CD4-positive, CD25-positive, alpha-beta regulatory T cell (primary cell): ENCODE measurements around the gene ZCWPW1. TPM values are rescaled to one million over a fixed set of nuclear protein-coding genes. Genes with fewer than 3 reads are reported as not detected.

Experiments
- ATAC-seq, 2 donors: fragments of 150-1000 bp; cut with Tn5 transposase; one replicate each; pipeline ENCODE4 v1.10.0; 2021; ENCODE audit warnings: low read depth in 2 of 2, moderate number of reproducible peaks in 2 of 2, moderate library complexity in 1 of 2
- DNase-seq, 3 donors: peaks; one replicate each; pipeline versions ENCODE4 v3.0.0 to v3.0.0-alpha.2; 2012 to 2022; ENCODE audit warnings: mixed read lengths in 1 of 3
- H3K27ac ChIP-seq: one replicate; pipeline ENCODE4 v1.7.0; 2013; ENCODE audit warnings: mild to moderate bottlenecking, low read length; ENCODE audit not compliant: insufficient read depth, poor library complexity, severe bottlenecking
- H3K27me3 ChIP-seq: one replicate; pipeline ENCODE4 v1.7.0; 2013; ENCODE audit warnings: low read length; ENCODE audit not compliant: control insufficient read depth, insufficient read depth
- H3K36me3 ChIP-seq: one replicate; pipeline ENCODE4 v1.7.0; 2013; ENCODE audit warnings: mild to moderate bottlenecking, low read length, moderate library complexity; ENCODE audit not compliant: control insufficient read depth, insufficient read depth
- H3K4me1 ChIP-seq: 2 replicates; pipeline ENCODE4 v1.7.0; 2013; ENCODE audit warnings: mild to moderate bottlenecking, low read length; ENCODE audit not compliant: insufficient read depth, control insufficient read depth, poor library complexity, severe bottlenecking
- H3K4me3 ChIP-seq: one replicate; pipeline ENCODE4 v1.7.0; 2013; ENCODE audit warnings: low read depth, mild to moderate bottlenecking, low read length, moderate library complexity
- H3K9me3 ChIP-seq, 2 experiments: 1 replicate in 1 of 2; 2 replicates in 1 of 2; pipeline ENCODE4 v1.7.0; 2013; ENCODE audit warnings: low read length in 2 of 2, mild to moderate bottlenecking in 1 of 2, moderate library complexity in 1 of 2; ENCODE audit not compliant: control insufficient read depth in 2 of 2
- H3K27ac Mint-ChIP-seq, 3 donors: one replicate each; pipeline ENCODE4 v1.8.0; 2020 to 2022; ENCODE audit warnings: mild to moderate bottlenecking in 3 of 3, mixed read lengths in 3 of 3, moderate library complexity in 2 of 3
- H3K27me3 Mint-ChIP-seq: one replicate; pipeline ENCODE4 v1.8.0; 2022; ENCODE audit warnings: mild to moderate bottlenecking, mixed read lengths
- H3K36me3 Mint-ChIP-seq: one replicate; pipeline ENCODE4 v1.8.0; 2020; ENCODE audit warnings: mixed read lengths
- H3K4me1 Mint-ChIP-seq, 4 donors: one replicate each; pipeline ENCODE4 v1.8.0; 2020 to 2022; ENCODE audit warnings: mixed read lengths in 4 of 4, mild to moderate bottlenecking in 1 of 4
- H3K4me3 Mint-ChIP-seq, 4 donors: one replicate each; pipeline ENCODE4 v1.8.0; 2020 to 2022; ENCODE audit warnings: mild to moderate bottlenecking in 4 of 4, mixed read lengths in 4 of 4, moderate library complexity in 3 of 4
- H3K9me3 Mint-ChIP-seq, 7 donors: one replicate each; pipeline ENCODE4 v1.8.0; 2020 to 2022; ENCODE audit warnings: mixed read lengths in 7 of 7, mild to moderate bottlenecking in 3 of 7, moderate library complexity in 2 of 7
- polyA plus RNA-seq, 4 donors: library from polyadenylated mRNA; unstranded; fragments of 300-500 nt; fragmentation: Illumina TruSeq; gene quantifications; one replicate each; pipeline ENCODE4 v1.2.3, GENCODE V29; 2021
- total RNA-seq: library from RNA; stranded (reverse); gene quantifications from one replicate; pipeline ENCODE4 v1.2.3, GENCODE V29; 2022

The ZCWPW1 gene
- total and polyA plus RNA-seq, 5 donors from 2014 or later: 2.2 to 5.4 (median 4.0) TPM

DNA sequence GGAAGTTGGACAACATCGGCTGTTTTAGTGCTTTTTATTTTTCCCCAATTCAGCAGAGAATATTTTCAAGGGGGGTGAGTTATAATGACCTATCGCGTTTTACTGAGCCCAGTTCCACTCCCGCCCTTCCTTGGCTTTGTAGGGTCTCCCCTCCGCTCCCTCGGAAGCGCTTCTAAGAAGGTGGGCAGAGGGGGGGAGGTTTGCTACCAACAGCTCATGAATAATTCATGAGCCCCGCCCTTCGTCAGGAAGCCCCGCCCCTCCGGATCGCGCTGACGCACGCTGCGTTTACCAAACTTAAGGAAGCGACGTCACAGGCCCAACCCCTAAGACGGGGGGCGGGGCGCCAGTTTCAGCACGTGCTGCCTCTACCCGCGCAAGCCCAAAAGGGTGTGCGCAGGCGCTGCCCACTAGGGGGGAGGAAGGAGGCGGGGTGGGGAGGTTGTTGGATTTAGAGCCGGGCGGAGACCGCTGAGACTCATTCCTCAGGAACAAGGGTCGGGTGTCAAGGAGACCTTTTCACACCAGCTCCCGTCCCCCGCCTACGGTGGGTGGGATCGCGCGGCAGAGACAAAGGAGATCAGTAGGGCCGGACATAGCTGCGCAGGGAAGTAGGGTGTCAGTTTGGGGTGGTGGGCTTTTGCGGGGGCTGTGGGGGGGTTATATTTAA lies 599 bp upstream of the ZCWPW1 start:
- ATAC-seq: peak; percentile 58 to 62
- H3K36me3 Mint-ChIP-seq: peaks cover 24% of the 10 kb centered on the region
- Histone ChIP-seq H3K4me1 (peaks cover 42% of the 10 kb centered on the region), H3K27me3 (no peaks in the 10 kb centered on the region), H3K4me3 (peak overlapping the region; percentile 93), H3K9me3 (no peaks in the 10 kb centered on the region), H3K27ac (peak overlapping the region; percentile 100), H3K36me3 (peaks cover 17% of the 10 kb centered on the region)
- H3K9me3 Mint-ChIP-seq: peaks cover 0 to 4% (median 0%) of the 10 kb centered on the region in 7 donors
- H3K27me3 Mint-ChIP-seq: peaks cover 20% of the 10 kb centered on the region
- peak overlapping the region; percentile 95 to 100 (median 98) for H3K4me3 Mint-ChIP-seq
- peaks cover 0 to 54% (median 31%) of the 10 kb centered on the region in 4 donors for H3K4me1 Mint-ChIP-seq
- DNase-seq: peak; percentile 100
- H3K27ac Mint-ChIP-seq: peak overlapping the region; percentile 100

DNA sequence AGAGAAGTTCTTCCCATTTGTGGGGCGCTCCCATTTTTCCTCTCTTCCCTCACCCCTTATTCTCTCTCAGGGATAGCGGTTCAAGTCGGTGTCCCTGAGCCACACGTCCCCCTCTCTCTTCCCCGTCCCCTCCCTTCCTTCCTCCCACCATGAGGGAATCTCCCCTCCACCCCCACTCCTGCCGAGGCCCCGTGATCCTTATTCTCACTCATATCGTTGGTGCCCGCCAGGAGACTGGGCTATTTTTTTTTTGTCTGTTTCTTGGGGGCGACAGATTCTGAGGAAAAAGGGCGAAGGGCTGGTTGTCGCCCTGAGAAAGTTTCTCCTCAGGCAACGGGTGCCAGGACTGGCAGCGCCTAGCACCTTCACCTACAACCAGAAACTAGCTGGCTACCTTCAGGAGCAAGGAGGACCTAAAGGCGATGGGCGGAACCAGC lies 723 bp downstream of the ZCWPW1 start:
- Histone ChIP-seq H3K4me1 (peaks cover 31% of the 10 kb centered on the region), H3K27ac (peak overlapping the region; percentile 100), H3K9me3 (no peaks in the 10 kb centered on the region), H3K27me3 (no peaks in the 10 kb centered on the region), H3K4me3 (no peak overlapping the region), H3K36me3 (peaks cover 4% of the 10 kb centered on the region)
- peaks cover 12% of the 10 kb centered on the region for H3K36me3 Mint-ChIP-seq
- peaks cover 0 to 41% (median 22%) of the 10 kb centered on the region in 4 donors for H3K4me1 Mint-ChIP-seq
- H3K27ac Mint-ChIP-seq: peak overlapping the region; percentile 100
- DNase-seq: no peak
- peak overlapping the region; percentile 95 to 100 (median 98) for H3K4me3 Mint-ChIP-seq
- H3K9me3 Mint-ChIP-seq: peaks cover 0 to 4% (median 0%) of the 10 kb centered on the region in 7 donors
- ATAC-seq: no peak
- peaks cover 20% of the 10 kb centered on the region for H3K27me3 Mint-ChIP-seq

DNA sequence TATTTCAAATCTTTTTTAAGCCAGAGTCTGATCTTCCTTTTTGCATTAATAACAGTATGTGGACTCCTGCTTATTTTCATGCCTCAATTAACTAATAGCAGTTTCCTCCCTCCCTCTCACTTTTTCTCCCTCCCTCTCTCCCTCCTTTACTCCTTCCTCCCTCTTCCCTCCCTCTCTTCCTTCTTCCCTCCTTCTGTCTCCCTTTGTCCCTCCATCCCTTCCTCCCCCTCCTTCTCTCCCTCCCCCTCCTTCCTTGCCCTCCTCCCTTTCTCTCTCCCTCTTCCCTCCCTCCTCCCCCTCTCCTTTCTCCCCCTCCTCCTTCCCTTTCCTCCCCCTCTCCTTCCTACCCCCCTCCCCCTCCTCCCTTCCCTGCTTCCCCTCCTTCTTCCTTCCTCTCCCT lies 2.0 kb downstream of the ZCWPW1 start:
- Histone ChIP-seq H3K4me1 (peaks cover 18% of the 10 kb centered on the region), H3K27me3 (no peaks in the 10 kb centered on the region), H3K36me3 (no peaks in the 10 kb centered on the region), H3K4me3 (no peak overlapping the region), H3K9me3 (no peaks in the 10 kb centered on the region), H3K27ac (no peak overlapping the region)
- DNase-seq (no peak), ATAC-seq (no peak)
- H3K27me3 Mint-ChIP-seq: peaks cover 20% of the 10 kb centered on the region
- H3K4me3 Mint-ChIP-seq: no peak overlapping the region
- H3K36me3 Mint-ChIP-seq: peaks cover 10% of the 10 kb centered on the region
- no peak overlapping the region for H3K27ac Mint-ChIP-seq
- H3K4me1 Mint-ChIP-seq: peaks cover 0 to 28% (median 14%) of the 10 kb centered on the region in 4 donors
- peaks cover 0 to 4% (median 0%) of the 10 kb centered on the region in 7 donors for H3K9me3 Mint-ChIP-seq

DNA sequence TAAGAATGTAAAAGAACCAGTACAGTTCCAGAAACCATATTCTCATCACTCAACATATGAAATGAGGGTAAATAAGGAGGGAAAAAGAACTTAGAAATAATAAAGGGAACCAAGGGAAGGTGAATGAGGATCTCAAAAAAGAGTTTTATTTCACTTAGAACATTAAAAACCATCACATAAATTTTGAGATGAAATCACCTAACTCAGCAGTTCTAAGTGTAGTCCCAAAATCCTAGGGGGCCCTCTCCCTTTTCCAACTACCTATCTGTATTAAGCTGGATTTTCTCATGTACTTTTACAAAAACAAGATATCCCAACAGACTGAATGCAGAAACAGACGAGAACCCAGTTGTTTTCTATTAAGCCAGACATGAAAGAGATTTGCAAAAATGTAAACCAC lies 3.2 kb downstream of the ZCWPW1 start:
- H3K36me3 Mint-ChIP-seq: peaks cover 10% of the 10 kb centered on the region
- Histone ChIP-seq H3K9me3 (no peaks in the 10 kb centered on the region), H3K4me3 (no peak overlapping the region), H3K4me1 (peaks cover 6% of the 10 kb centered on the region), H3K36me3 (no peaks in the 10 kb centered on the region), H3K27ac (no peak overlapping the region), H3K27me3 (no peaks in the 10 kb centered on the region)
- no peak overlapping the region for H3K4me3 Mint-ChIP-seq
- ATAC-seq: no peak
- DNase-seq: no peak
- H3K27me3 Mint-ChIP-seq: peaks cover 20% of the 10 kb centered on the region
- H3K27ac Mint-ChIP-seq: peak overlapping the region in 1 of 3 donors; percentile 26
- peaks cover 0 to 4% (median 0%) of the 10 kb centered on the region in 7 donors for H3K9me3 Mint-ChIP-seq
- H3K4me1 Mint-ChIP-seq: peaks cover 0 to 21% (median 9%) of the 10 kb centered on the region in 4 donors

DNA sequence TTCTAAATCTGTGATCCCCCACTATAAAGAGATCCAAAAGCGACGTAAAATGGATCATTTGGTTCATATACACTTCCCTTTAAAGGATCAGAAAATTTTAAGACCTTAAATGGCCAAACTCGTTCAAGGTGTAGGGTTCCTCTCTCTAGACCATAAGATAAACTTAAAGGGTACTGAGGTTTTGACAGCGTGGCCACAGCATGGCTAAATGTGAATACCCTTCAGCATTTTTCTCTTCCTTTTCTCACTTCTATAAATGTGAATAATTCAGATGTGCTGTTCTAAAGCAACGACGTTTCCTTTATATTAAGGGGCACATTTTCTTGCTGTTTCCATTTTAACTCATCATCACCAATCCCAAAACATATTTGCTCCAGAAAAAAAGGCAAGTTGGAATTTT lies 5.2 kb downstream of the ZCWPW1 start:
- peaks cover 4% of the 10 kb centered on the region for H3K36me3 Mint-ChIP-seq
- Histone ChIP-seq H3K27ac (no peak overlapping the region), H3K4me3 (no peak overlapping the region), H3K27me3 (no peaks in the 10 kb centered on the region), H3K4me1 (peaks cover 5% of the 10 kb centered on the region), H3K9me3 (no peaks in the 10 kb centered on the region), H3K36me3 (no peaks in the 10 kb centered on the region)
- H3K4me1 Mint-ChIP-seq: peaks cover 0 to 8% (median 4%) of the 10 kb centered on the region in 4 donors
- ATAC-seq (no peak), DNase-seq (no peak)
- no peak overlapping the region for H3K4me3 Mint-ChIP-seq
- H3K27me3 Mint-ChIP-seq: peaks cover 9% of the 10 kb centered on the region
- H3K9me3 Mint-ChIP-seq: no peaks in the 10 kb centered on the region
- no peak overlapping the region for H3K27ac Mint-ChIP-seq

DNA sequence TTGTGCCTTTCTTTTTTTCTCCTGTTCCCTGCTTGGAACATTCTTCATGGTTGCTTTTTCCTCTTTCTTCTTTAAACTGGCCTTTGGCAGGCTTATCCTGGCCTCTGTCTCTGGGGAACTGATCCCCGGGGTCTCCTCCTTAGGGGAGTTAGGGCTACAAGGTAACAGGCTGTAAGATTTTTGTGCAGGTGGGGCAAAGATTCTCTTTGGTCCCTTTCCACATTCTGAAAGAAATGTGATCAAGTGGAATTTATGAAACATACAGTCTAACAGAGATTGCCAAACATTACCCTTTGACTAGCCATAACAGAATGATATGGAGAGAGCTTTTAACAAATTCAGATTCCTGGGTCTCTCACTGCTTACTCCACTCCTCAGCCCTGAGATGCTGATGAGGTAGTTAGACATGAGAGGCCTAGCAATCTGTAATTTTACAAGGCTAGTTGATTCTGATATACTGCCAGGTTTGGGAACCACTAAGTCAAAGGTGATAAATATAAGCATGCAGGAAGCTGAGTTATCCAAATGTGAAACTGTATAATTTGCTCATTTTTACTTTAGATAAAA lies 8.8 kb downstream of the ZCWPW1 start:
- no peak overlapping the region for H3K27ac ChIP-seq
- no peaks in the 10 kb centered on the region for H3K9me3 ChIP-seq
- H3K27me3 Mint-ChIP-seq: peaks cover 5% of the 10 kb centered on the region
- no peaks in the 10 kb centered on the region for H3K36me3 ChIP-seq
- no peaks in the 10 kb centered on the region for H3K4me1 ChIP-seq
- H3K9me3 Mint-ChIP-seq: no peaks in the 10 kb centered on the region
- peak overlapping the region in 1 of 3 donors; percentile 1 for H3K27ac Mint-ChIP-seq
- DNase-seq (no peak), ATAC-seq (no peak)
- peaks cover 0 to 6% (median 0%) of the 10 kb centered on the region in 4 donors for H3K4me1 Mint-ChIP-seq
- peaks cover 9% of the 10 kb centered on the region for H3K36me3 Mint-ChIP-seq
- H3K4me3 Mint-ChIP-seq: no peak overlapping the region
- no peak overlapping the region for H3K4me3 ChIP-seq
- no peaks in the 10 kb centered on the region for H3K27me3 ChIP-seq

DNA sequence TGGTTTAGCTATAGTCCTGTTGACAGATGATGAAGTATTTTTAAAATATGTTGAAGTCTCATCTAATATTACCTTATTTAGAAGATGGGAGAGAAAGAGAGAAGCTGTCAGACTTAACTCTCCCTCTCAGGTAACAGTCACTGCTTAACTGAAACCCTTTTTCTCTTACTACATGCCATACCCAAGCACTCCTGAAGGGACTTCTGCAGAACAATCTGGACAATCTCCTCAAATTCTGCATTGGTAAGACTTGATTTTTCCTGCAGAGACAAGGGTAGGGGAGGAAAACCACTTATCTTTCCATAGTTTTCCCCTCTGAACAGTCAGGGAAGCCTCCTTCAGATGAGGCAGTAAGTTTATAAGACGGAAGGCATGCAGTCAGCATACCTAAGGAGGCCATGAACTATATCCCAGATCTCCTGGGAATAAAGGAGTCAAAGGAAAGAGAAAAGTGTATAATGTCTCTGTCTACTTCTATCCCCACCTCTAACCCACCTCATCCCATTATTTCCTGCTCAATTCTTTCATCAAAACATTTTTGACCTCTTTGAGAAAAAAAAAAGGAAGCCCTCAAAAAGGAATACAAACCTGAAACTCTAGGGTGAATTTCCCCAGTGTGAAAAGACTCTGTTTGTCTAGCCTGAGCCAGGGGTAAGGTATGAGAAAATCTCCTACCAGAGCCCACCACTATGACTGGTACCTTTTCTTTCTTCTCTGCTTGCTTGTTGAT lies 9.4 kb downstream of the ZCWPW1 start:
- Histone ChIP-seq H3K36me3 (no peaks in the 10 kb centered on the region), H3K27me3 (no peaks in the 10 kb centered on the region), H3K4me1 (no peaks in the 10 kb centered on the region), H3K9me3 (no peaks in the 10 kb centered on the region), H3K4me3 (no peak overlapping the region), H3K27ac (no peak overlapping the region)
- peaks cover 5% of the 10 kb centered on the region for H3K27me3 Mint-ChIP-seq
- H3K27ac Mint-ChIP-seq: peak overlapping the region in 1 of 3 donors; percentile 1
- DNase-seq (no peak), ATAC-seq (no peak)
- peaks cover 0 to 6% (median 0%) of the 10 kb centered on the region in 4 donors for H3K4me1 Mint-ChIP-seq
- H3K4me3 Mint-ChIP-seq: no peak overlapping the region
- H3K36me3 Mint-ChIP-seq: peaks cover 9% of the 10 kb centered on the region
- no peaks in the 10 kb centered on the region for H3K9me3 Mint-ChIP-seq
